HTERT RPE-1 (cell line): ENCODE results near the gene CERS1.

Experiments
- in situ Hi-C: fragments of 300-500 bp; cut with MboI; formaldehyde crosslinking; loops from 4 replicates; pipeline ENCODE4 v1.14.3; 2020; ENCODE audit warnings: low sequenced_read_pairs

CERS1 gene

GRCh38 chr19:18843960-18844359, 52.0 kb downstream of the CERS1 start:
- in situ Hi-C loops, result no loop called here

GRCh38 chr19:18842166-18842565, 53.8 kb downstream of the CERS1 start:
- in situ Hi-C loops, result no loop called here

- in situ Hi-C loops, result no loop called here
These were observed 54.6 kb downstream of the CERS1 start for GRCh38 chr19:18841400-18841799.

GRCh38 chr19:18840288-18841267, 55.4 kb downstream of the CERS1 start:
- in situ Hi-C loops, result no loop called here

- in situ Hi-C loops, result no loop called here
These were observed 56.3 kb downstream of the CERS1 start for GRCh38 chr19:18839465-18840287.

GRCh38 chr19:18834644-18834984, 61.3 kb downstream of the CERS1 start:
- in situ Hi-C loops, result no loop called here

- in situ Hi-C loops, result no loop called here
These were observed 61.9 kb downstream of the CERS1 start for GRCh38 chr19:18833849-18834643.

- in situ Hi-C loops, result no loop called here
These were observed 62.8 kb downstream of the CERS1 start for GRCh38 chr19:18833141-18833476.

- in situ Hi-C loops, result no loop called here
These were observed 63.4 kb downstream of the CERS1 start for GRCh38 chr19:18832306-18833140.

GRCh38 chr19:18831524-18832305, 64.2 kb downstream of the CERS1 start, which contains the start of gene UPF1:
TSS of gene UPF1 (plus strand) at chr19:18831959. CDS start at chr19:18832210, 251 bp downstream.
- in situ Hi-C loops, result no loop called here

GRCh38 chr19:18830488-18830887, 65.5 kb downstream of the CERS1 start:
- in situ Hi-C loops, result no loop called here

- in situ Hi-C loops, result no loop called here
These were observed 67.2 kb downstream of the CERS1 start for GRCh38 chr19:18828786-18829185.
